Natural killer cell (primary cell): Measurements from ENCODE around the gene PLCG2. TPM values are rescaled to one million over a fixed set of nuclear protein-coding genes. Genes with fewer than 3 reads are reported as not detected.

Source experiments
- ATAC-seq, 3 donors: fragments of 150-1000 bp in 2 of 3; fragments of 200-7000 bp in 1 of 3; cut with Tn5 transposase; 1 replicate in 1 of 3; 2 replicates in 2 of 3; pipeline ENCODE4 v1.10.0; 2021; ENCODE audit warnings: mild to moderate bottlenecking in 2 of 3, moderate library complexity in 2 of 3
- DNase-seq, 2 donors: peaks; one replicate each; pipeline versions ENCODE4 v3.0.0 to v3.0.0-alpha.2; 2013 to 2021; ENCODE audit warnings: mixed read lengths in 1 of 2
- H3K27ac ChIP-seq: one replicate; pipeline ENCODE4 v1.5.1; 2013; ENCODE audit warnings: mild to moderate bottlenecking, low read length
- H3K27me3 ChIP-seq: one replicate; pipeline ENCODE4 v1.6.1; 2013; ENCODE audit warnings: low read length; ENCODE audit not compliant: control insufficient read depth, insufficient read depth
- H3K36me3 ChIP-seq: one replicate; pipeline ENCODE4 v1.6.1; 2013; ENCODE audit warnings: low read length; ENCODE audit not compliant: control insufficient read depth, insufficient read depth
- H3K4me1 ChIP-seq: one replicate; pipeline ENCODE4 v1.6.1; 2013; ENCODE audit warnings: low read length; ENCODE audit not compliant: control insufficient read depth, insufficient read depth
- H3K4me3 ChIP-seq: one replicate; pipeline ENCODE4 v1.5.1; 2013; ENCODE audit warnings: low read length
- H3K9me3 ChIP-seq: one replicate; pipeline ENCODE4 v1.6.1; 2013; ENCODE audit warnings: low read length; ENCODE audit not compliant: control insufficient read depth, insufficient read depth
- H3K27ac Mint-ChIP-seq, 2 donors: one replicate each; pipeline ENCODE4 v1.8.0; 2022; ENCODE audit warnings: mild to moderate bottlenecking in 2 of 2, mixed read lengths in 2 of 2, moderate library complexity in 1 of 2
- H3K27me3 Mint-ChIP-seq, 2 donors: one replicate each; pipeline ENCODE4 v1.8.0; 2022; ENCODE audit warnings: low read depth in 2 of 2, mixed read lengths in 2 of 2
- H3K36me3 Mint-ChIP-seq: one replicate; pipeline ENCODE4 v1.8.0; 2022; ENCODE audit warnings: mixed read lengths
- H3K4me1 Mint-ChIP-seq, 2 donors: one replicate each; pipeline ENCODE4 v1.8.0; 2022; ENCODE audit warnings: mixed read lengths in 2 of 2
- H3K4me3 Mint-ChIP-seq: one replicate; pipeline ENCODE4 v1.8.0; 2022; ENCODE audit warnings: mild to moderate bottlenecking, moderate library complexity, mixed read lengths
- H3K9me3 Mint-ChIP-seq, 2 donors: one replicate each; pipeline ENCODE4 v1.8.0; 2022; ENCODE audit warnings: mixed read lengths in 2 of 2
- CTCF ChIP-seq: fragments of 200-600 bp; IDR thresholded peaks from one replicate; pipeline ENCODE4 v1.8.0; 2022; ENCODE audit warnings: antibody characterized with exemption
- WGBS: methylation state at CpG from one replicate; pipeline ENCODE4 v1.1.7; 2013; ENCODE audit warnings: missing lambda C conversion rate; ENCODE audit not compliant: insufficient coverage; 5-methylcytosine and 5-hydroxymethylcytosine counted together
- intact Hi-C: fragments of 100-400 bp; cut with micrococcal nuclease; formaldehyde crosslinking; loops from one replicate; pipeline ENCODE4 v1.14.2; 2022
- total RNA-seq, 4 donors: library from RNA; stranded (reverse); fragments of 120-200 nt in 1 of 4; gene quantifications; one replicate each; pipeline versions ENCODE4 v1.2.3 to v1.2.4, GENCODE V29; 2013 to 2022

PLCG2 gene
- total RNA-seq, 3 donors from 2014 or later (not counting 1 experiment from before 2014, with no cell fraction given), result 250 to 298 (median 285) TPM

GRCh38 chr16:81900014-81900413 is 120.9 kb downstream of the PLCG2 start:
- H3K27ac Mint-ChIP-seq, result no peak overlapping the region
- no peak overlapping the region for H3K4me3 ChIP-seq
- H3K36me3 Mint-ChIP-seq, result peaks cover 18% of the 10 kb centered on the region
- peaks cover 8 to 14% of the 10 kb centered on the region in 2 donors for H3K4me1 Mint-ChIP-seq
- intact Hi-C loops, result no loop called here
- TF ChIP-seq CTCF, result no peak
- DNase-seq (no peak), ATAC-seq (no peak)
- H3K27me3 Mint-ChIP-seq, result no peaks in the 10 kb centered on the region
- H3K27me3 ChIP-seq, result no peaks in the 10 kb centered on the region
- peaks cover 83% of the 10 kb centered on the region for H3K36me3 ChIP-seq
- no peaks in the 10 kb centered on the region for H3K9me3 ChIP-seq
- no peak overlapping the region for H3K4me3 Mint-ChIP-seq
- H3K27ac ChIP-seq, result no peak overlapping the region
- H3K9me3 Mint-ChIP-seq, result no peaks in the 10 kb centered on the region
- no peaks in the 10 kb centered on the region for H3K4me1 ChIP-seq
- WGBS, result 92% methylated on average over 3 of the region's 3 CpGs

GRCh38 chr16:81900456-81900855 is 121.4 kb downstream of the PLCG2 start:
- no peak overlapping the region for H3K27ac Mint-ChIP-seq
- no peaks in the 10 kb centered on the region for H3K9me3 Mint-ChIP-seq
- Histone ChIP-seq H3K4me3 (no peak overlapping the region), H3K36me3 (peaks cover 83% of the 10 kb centered on the region), H3K27me3 (no peaks in the 10 kb centered on the region), H3K9me3 (no peaks in the 10 kb centered on the region), H3K27ac (no peak overlapping the region), H3K4me1 (no peaks in the 10 kb centered on the region)
- WGBS, result 97% methylated on average over 17 of the region's 17 CpGs
- H3K36me3 Mint-ChIP-seq, result peaks cover 18% of the 10 kb centered on the region
- intact Hi-C loops, result no loop called here
- no peak for TF ChIP-seq CTCF
- DNase-seq (no peak), ATAC-seq (no peak)
- H3K4me3 Mint-ChIP-seq, result no peak overlapping the region
- peaks cover 8 to 14% of the 10 kb centered on the region in 2 donors for H3K4me1 Mint-ChIP-seq
- H3K27me3 Mint-ChIP-seq, result no peaks in the 10 kb centered on the region

DNA sequence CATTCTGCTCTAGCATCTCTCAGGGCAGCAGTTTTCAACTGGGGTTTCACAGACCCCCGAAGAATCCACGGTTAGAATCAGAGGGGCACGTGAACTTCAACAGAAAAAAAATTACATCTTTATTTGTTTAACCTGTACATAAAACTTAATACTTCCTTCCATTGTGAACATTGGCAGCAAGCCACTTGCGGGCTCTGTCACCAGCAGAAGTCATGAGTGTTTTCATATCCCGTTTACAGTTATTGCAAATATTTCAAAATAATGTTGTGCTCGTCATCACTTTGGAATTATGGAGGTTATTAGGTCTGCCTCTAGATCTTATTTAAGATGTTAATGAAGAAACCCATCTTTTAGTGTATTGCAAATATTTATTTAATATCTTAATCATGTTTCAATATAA is 122.4 kb downstream of the PLCG2 start:
- peaks cover 83% of the 10 kb centered on the region for H3K36me3 ChIP-seq
- H3K4me1 ChIP-seq, result no peaks in the 10 kb centered on the region
- peaks cover 8 to 14% of the 10 kb centered on the region in 2 donors for H3K4me1 Mint-ChIP-seq
- TF ChIP-seq CTCF, result no peak
- no peak overlapping the region for H3K27ac ChIP-seq
- H3K4me3 ChIP-seq, result no peak overlapping the region
- no peaks in the 10 kb centered on the region for H3K27me3 ChIP-seq
- 90% methylated on average over 5 of the region's 6 CpGs for WGBS
- ATAC-seq (no peak), DNase-seq (no peak)
- peaks cover 18% of the 10 kb centered on the region for H3K36me3 Mint-ChIP-seq
- no peaks in the 10 kb centered on the region for H3K9me3 ChIP-seq
- H3K4me3 Mint-ChIP-seq, result no peak overlapping the region
- H3K9me3 Mint-ChIP-seq, result no peaks in the 10 kb centered on the region
- H3K27me3 Mint-ChIP-seq, result no peaks in the 10 kb centered on the region
- intact Hi-C loops, result no loop called here
- H3K27ac Mint-ChIP-seq, result no peak overlapping the region

GRCh38 chr16:81902025-81902424 is 122.9 kb downstream of the PLCG2 start:
- Histone ChIP-seq H3K4me3 (no peak overlapping the region), H3K9me3 (no peaks in the 10 kb centered on the region), H3K27ac (no peak overlapping the region), H3K36me3 (peaks cover 80% of the 10 kb centered on the region), H3K27me3 (no peaks in the 10 kb centered on the region), H3K4me1 (no peaks in the 10 kb centered on the region)
- peaks cover 8 to 14% of the 10 kb centered on the region in 2 donors for H3K4me1 Mint-ChIP-seq
- peaks cover 20% of the 10 kb centered on the region for H3K36me3 Mint-ChIP-seq
- no peak overlapping the region for H3K4me3 Mint-ChIP-seq
- 83% methylated on average over 8 of the region's 9 CpGs for WGBS
- H3K27ac Mint-ChIP-seq, result no peak overlapping the region
- no peaks in the 10 kb centered on the region for H3K27me3 Mint-ChIP-seq
- TF ChIP-seq CTCF, result no peak
- no peaks in the 10 kb centered on the region for H3K9me3 Mint-ChIP-seq
- no peak for ATAC-seq
- no peak for DNase-seq
- intact Hi-C loops, result no loop called here
